ENCODE measurements around the gene UPK3BL2.
A peak's percentile ranks its signal among the peaks of the same experiment; 100 is the strongest.
"Not testable (repeated sequence)": the region's sequence is repeated elsewhere in the genome, so short reads cannot be mapped to it uniquely, and the experiment has no call there.

Gene UPK3BL2

DNA sequence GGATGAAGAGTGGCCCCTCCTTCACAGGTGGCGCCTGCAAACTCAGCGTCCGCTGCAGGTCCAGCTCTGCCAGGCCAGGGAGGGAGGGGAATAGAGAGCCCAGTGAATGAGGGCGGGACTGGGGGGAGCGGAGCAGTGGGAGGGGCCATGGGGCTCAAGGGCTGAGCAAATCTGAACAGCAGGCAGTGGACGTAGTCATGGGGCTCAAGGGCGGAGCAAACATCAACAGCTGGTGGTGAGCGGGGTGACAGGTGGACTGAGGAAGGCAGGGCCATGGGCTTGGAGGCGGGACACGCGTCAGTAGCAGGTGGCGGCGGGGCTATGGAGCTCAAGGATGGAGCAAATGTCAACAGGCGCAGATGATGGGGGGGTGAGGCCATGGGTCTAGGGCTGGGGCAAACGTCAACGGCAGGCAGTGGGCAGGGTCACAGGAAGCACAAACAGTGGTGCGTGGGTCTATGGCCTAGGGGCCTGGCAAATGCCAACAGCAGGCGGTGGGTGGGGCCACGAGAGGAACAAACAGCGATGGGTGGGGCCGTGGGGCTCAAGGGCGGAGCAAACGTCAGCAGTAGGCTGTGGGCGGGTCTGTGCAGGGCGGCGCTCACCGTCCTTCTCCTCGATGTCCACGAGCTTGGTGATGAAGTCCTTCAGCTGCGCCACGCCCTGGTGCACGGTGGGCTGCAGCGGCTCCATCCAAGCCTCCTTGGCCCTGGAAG, 50.1 kb downstream of the UPK3BL2 start:
- not testable (repeated sequence) for DNase-seq

DNA sequence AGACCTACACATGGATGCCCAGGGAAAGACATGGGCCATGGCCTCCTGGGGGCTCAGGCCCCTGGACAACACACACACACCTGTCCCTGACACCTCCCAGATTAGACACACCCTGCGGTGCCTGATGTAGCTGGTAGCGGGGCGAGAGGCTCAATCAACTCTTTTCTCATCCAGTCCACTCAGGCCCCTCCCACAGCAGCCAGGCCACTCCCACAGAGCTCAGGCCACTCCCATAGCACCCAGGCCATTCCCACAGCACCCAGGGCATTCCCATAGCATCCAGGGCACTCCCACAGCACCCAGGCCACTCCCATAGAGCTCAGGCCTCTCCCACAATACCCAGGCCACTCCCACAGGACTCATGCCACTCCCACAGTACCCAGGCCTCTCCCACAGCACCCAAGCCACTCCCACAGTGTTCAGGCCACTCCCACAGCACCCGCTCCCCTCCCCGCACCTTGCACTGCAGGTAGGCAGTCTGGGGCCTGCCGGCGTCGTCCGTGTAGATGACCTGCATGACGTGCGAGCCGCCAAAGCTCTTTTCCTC, 52.9 kb downstream of the UPK3BL2 start:
- DNase-seq, result peak; percentile 69

All from activated naive CD4-positive, alpha-beta T cell treated with Interleukin-2 at 50 U/mL for 16 hours (primary cell).